GM12864 (cell line): Measurements from ENCODE around the gene SPAG4.

Experiments
- DNase-seq: peaks from one replicate; pipeline ENCODE4 v3.0.0-alpha.2; 2011; ENCODE audit warnings: low read depth
- H3K4me3 ChIP-seq: 2 replicates; pipeline ENCODE4 v1.5.1; 2011; ENCODE audit warnings: mild to moderate bottlenecking, low read depth, low read length, control low read depth
- CTCF ChIP-seq: IDR thresholded peaks from 2 replicates; pipeline ENCODE4 v1.5.1; 2011; ENCODE audit warnings: low read depth, mild to moderate bottlenecking, moderate library complexity, low read length, control low read depth, inconsistent platforms; ENCODE audit errors: missing control alignments

The SPAG4 gene

GRCh38 chr20:35653430-35653734 lies 37.8 kb downstream of the SPAG4 start:
- DNase-seq: no peak
- no peak for TF ChIP-seq CTCF
- H3K4me3 ChIP-seq: no peak overlapping the region

GRCh38 chr20:35653893-35654292 lies 38.3 kb downstream of the SPAG4 start:
- TF ChIP-seq CTCF: no peak
- H3K4me3 ChIP-seq: no peak overlapping the region
- no peak for DNase-seq

- H3K4me3 ChIP-seq: no peak overlapping the region
- DNase-seq: no peak
- no peak for TF ChIP-seq CTCF
Observed at GRCh38 chr20:35654415-35654814, 38.8 kb downstream of the SPAG4 start.

- H3K4me3 ChIP-seq: no peak overlapping the region
- no peak for DNase-seq
- no peak for TF ChIP-seq CTCF
Observed at GRCh38 chr20:35657271-35657670, 41.6 kb downstream of the SPAG4 start.

- no peak overlapping the region; the same call in 1 of the 2 replicates for H3K4me3 ChIP-seq
- no peak for TF ChIP-seq CTCF
- DNase-seq: no peak
Observed at GRCh38 chr20:35660122-35660937, 44.7 kb downstream of the SPAG4 start.

- no peak for DNase-seq
- H3K4me3 ChIP-seq: no peak overlapping the region; the same call in 1 of the 2 replicates
- no peak for TF ChIP-seq CTCF
Observed at GRCh38 chr20:35661053-35661452, 45.4 kb downstream of the SPAG4 start.

GRCh38 chr20:35661908-35662307 lies 46.3 kb downstream of the SPAG4 start:
- no peak for TF ChIP-seq CTCF
- no peak for DNase-seq
- H3K4me3 ChIP-seq: peak overlapping the region; percentile 28; the same call in 1 of the 2 replicates
